Endometrial microvascular endothelial cells (primary cell): ENCODE measurements around the gene ZNF436. TPM values are rescaled to one million over a fixed set of nuclear protein-coding genes. Genes with fewer than 3 reads are reported as not detected.

ENCODE experiments used
- in situ Hi-C: cut with HindIII; loops from 2 replicates; pipeline ENCODE4 v1.10.0; 2017; ENCODE audit warnings: low sequenced_read_pairs, low pct_unique_long_range_greater_than_20kb; ENCODE audit errors: inconsistent ontology term
- total RNA-seq: library from RNA; depleted of rRNA; stranded (reverse); fragments of >200 nt; gene quantifications from one replicate; pipeline ENCODE4 v1.2.3, GENCODE V29; 2015; ENCODE audit errors: inconsistent ontology term

The ZNF436 gene
- 5.5 TPM for total RNA-seq

GRCh38 chr1:23369335-23370013, at the start of gene ZNF436:
ZNF436 (minus strand) TSS chr1:23369836; CDS start chr1:23368005, 1,831 bp downstream.
- in situ Hi-C loops: no loop called here

- in situ Hi-C loops: no loop called here
Measured at GRCh38 chr1:23419180-23419579, 49.5 kb upstream of the ZNF436 start.

GRCh38 chr1:23417570-23417969, 47.9 kb upstream of the ZNF436 start:
- in situ Hi-C loops: no loop called here

DNA sequence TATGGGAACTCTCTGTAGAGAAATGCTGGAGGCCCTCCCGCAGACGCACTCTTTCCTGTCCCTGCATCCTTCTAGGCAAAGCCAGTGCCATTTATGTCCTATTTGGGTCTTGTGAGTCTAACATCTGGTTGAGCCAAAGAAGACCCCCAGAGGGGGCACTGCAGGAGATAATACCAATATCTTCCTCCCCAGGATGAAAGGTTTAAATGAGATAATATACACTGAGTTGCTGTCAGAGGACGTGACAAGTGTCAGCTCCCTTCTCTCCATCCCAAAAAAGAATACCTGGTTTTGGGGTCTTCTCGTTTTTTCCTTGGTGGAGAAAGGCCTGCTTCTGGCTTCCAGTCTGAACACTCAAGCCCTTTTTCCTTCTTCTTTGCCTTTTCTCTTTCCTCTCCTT, 47.3 kb upstream of the ZNF436 start:
- in situ Hi-C loops: no loop called here

GRCh38 chr1:23408797-23409290, 39.2 kb upstream of the ZNF436 start:
- in situ Hi-C loops: no loop called here

- in situ Hi-C loops: no loop called here
Measured at GRCh38 chr1:23407016-23407630, 37.5 kb upstream of the ZNF436 start.

- in situ Hi-C loops: no loop called here
Measured at GRCh38 chr1:23405946-23406345, 36.3 kb upstream of the ZNF436 start.

DNA sequence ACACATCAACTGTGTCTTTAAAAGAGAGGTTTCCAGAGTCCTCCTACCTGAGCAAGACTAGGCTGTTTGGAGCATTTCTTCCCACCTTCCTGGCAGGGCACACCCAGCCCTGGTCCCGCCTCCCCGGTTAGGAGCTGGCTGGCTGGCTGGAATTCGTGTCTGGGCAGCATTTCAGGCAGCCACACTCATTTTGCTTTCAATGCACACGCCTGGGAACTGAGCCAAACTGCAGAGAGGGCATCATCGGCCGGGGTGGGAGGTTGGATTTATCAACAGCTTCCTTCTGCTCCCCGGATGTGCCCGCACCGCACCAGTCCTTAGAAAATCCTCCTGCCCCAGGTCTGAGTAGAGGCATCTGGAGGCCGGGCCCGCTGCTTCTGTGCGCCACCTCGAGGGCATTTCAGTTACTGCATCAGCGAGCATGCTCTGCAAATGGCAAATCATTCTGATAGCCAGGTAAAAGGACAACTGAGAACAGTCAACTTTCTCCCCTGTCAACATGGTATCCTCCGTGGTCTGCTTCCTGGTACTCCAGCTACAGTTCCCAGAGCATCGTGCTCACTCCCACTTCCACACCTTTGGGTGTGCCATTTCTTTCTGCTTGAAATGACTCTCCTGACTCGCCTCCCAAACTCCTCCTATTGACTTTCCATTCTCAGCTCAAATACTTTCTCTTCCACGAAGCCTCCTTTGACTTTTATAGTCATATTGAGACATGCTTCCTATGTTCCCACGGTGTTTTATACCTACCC, 34.3 kb upstream of the ZNF436 start:
- in situ Hi-C loops: no loop called here

DNA sequence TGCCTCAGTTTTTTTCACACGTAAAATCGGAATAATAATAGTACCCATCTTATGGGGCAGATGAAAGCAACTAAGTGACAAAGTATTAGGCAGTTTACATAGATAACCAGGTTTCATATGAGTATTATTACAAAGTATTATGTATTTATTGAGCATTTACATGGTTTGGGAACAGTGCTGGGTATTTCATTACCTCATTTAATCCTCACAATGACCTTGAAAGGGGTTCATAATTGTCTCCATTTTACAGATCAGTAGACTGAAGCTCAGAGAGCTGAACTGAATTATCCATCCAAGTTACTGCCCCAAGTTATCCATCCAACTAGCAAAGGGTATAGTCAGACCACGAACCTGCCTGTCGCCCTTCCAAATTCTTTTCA, 33.7 kb upstream of the ZNF436 start:
- in situ Hi-C loops: no loop called here

- in situ Hi-C loops: no loop called here
Measured at GRCh38 chr1:23403038-23403336, 33.4 kb upstream of the ZNF436 start.

DNA sequence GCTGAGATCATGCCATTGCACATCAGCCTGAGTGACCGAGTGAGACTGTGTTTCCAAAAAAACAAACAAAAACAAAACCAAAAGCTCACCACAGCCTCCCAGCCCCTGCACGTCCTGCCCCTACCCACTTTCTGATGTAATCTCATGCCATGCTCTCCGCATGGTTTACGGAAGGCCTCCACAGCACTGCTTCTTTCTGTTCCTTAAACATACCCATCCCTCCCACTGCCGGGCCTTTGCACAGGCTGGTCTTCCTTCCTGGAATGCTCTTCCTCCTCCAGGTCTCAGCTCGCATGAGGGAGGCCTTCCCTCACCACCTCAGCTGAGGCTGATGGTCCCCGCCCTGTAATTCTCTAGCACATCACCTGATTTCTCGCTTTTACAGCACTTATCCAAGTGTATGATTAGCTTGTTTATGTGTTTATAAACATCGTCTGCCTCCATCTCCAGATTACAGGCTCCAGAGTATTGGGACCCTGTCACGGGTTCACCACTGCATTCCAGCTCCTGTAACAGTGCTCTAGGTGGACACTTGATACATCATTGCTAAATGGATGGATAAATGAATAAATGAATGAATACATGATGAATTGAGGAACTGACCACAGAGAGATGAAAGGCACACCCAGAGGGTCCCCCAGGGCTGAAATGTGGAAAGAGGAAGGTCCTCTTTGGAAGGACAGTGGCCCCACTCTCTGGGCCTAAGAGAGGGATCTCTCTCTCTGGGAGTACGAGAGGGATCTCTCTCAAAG, 32.8 kb upstream of the ZNF436 start:
- in situ Hi-C loops: no loop called here

DNA sequence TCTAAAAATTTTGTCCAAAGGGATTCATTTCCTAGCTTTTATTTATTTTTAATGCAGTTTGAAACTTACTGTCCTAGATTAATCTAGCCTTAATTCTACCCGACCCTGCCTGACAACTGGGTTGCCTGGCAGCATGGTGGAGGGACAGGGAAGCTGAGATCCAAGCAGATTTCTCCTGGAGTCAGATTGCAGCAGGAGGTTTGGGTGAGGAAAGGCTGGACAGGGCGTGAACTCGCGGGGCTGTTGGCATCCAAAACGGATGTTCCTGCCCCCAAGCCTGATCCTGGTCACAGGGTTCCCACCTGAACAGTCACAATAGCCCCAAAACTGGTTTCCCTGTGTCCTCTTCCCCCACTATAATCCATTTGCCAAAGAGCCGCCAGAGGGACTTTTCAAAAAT, 31.7 kb upstream of the ZNF436 start:
- in situ Hi-C loops: no loop called here

- in situ Hi-C loops: no loop called here
Measured at GRCh38 chr1:23400324-23401114, 30.9 kb upstream of the ZNF436 start.

- in situ Hi-C loops: no loop called here
Measured at GRCh38 chr1:23399229-23399628, 29.6 kb upstream of the ZNF436 start.

GRCh38 chr1:23397908-23398307, 28.3 kb upstream of the ZNF436 start:
- in situ Hi-C loops: no loop called here

DNA sequence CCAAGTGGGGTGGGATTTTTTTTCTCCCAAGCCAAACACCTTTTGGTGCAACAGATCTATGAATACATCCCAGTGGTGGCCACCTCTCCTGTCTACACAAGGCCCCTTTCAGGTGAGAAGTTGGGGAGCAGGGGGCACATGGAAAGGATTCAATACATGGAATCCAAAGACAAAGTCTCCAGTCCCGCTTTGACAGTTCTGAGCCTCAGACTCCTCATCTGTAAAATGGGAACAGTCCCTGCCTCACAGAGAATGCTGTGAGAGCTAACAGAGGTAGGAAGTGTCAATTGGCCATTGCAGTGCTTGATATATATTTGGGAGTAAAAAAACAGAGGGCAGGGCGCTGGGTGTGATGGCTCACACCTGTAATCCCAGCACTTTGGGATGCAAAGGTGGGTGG, 26.7 kb upstream of the ZNF436 start:
- in situ Hi-C loops: no loop called here

DNA sequence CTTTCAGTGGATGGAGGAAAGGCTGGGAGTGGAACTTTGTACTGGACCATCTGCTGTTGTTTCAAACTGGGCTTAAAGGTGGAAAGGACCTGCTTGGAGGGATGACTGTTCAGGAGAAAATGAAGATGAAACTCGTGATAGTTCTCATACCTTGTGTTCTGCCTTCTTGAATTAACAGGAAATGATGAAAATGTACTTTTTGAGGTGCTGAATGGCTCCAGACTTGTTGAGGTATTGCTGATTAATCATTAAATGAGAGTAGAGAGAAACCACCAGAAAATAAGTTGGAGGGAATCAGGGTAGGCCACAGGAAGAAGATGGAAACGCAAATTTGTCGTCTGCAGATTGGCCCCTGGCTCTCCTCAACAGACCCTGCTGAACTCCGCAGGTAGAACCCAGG, 26.2 kb upstream of the ZNF436 start:
- in situ Hi-C loops: no loop called here

GRCh38 chr1:23395154-23395724, 25.6 kb upstream of the ZNF436 start:
- in situ Hi-C loops: no loop called here
